H1 (cell line): ENCODE data around the gene CFAP74.

ENCODE experiments used
- CEBPB ChIP-seq: IDR thresholded peaks from 2 replicates; pipeline ENCODE4 v1.6.1; 2012; ENCODE audit warnings: low read depth, low read length
- CREB1 ChIP-seq: IDR thresholded peaks from 2 replicates; pipeline ENCODE4 v1.6.1; 2012; ENCODE audit warnings: inconsistent platforms
- CTCF ChIP-seq, 3 experiments: IDR thresholded peaks; 1 replicate in 2 of 3; 2 replicates in 1 of 3; pipeline versions ENCODE4 v1.5.1 to v1.6.1; 2011; ENCODE audit warnings: low read length in 3 of 3, mild to moderate bottlenecking in 3 of 3, inconsistent platforms in 2 of 3, low read depth in 1 of 3, moderate library complexity in 1 of 3; ENCODE audit not compliant: insufficient read depth in 1 of 3; ENCODE audit errors: control extremely low read depth in 1 of 3
- EZH2 ChIP-seq: fragments of 200-600 bp; sonication (generic); IDR thresholded peaks from 2 replicates; pipeline ENCODE4 v1.7.1; 2012; ENCODE audit warnings: low read depth, mild to moderate bottlenecking, moderate library complexity, low read length, inconsistent platforms; ENCODE audit not compliant: severe bottlenecking
- HDAC2 ChIP-seq, 2 experiments: fragments of 300-600 bp in 1 of 2; sonication (generic) in 1 of 2; IDR thresholded peaks; 2 replicates each; pipeline ENCODE4 v1.6.1; 2011 to 2012; ENCODE audit warnings: low read depth in 2 of 2, low read length in 2 of 2, mild to moderate bottlenecking in 2 of 2, moderate library complexity in 2 of 2, borderline replicate concordance in 1 of 2, inconsistent platforms in 1 of 2
- MAFK ChIP-seq: IDR thresholded peaks from 2 replicates; pipeline ENCODE4 v1.6.1; 2012; ENCODE audit warnings: low read depth, mild to moderate bottlenecking, improper control_type of control experiment, low read length
- NRF1 ChIP-seq: IDR thresholded peaks from 2 replicates; pipeline ENCODE4 v1.6.1; 2011; ENCODE audit warnings: mild to moderate bottlenecking, low read depth, low read length, improper control_type of control experiment
- POLR2A ChIP-seq, 2 experiments: IDR thresholded peaks; 1 replicate in 1 of 2; 2 replicates in 1 of 2; pipeline ENCODE4 v1.6.1; 2011; ENCODE audit warnings: low read depth in 2 of 2, low read length in 2 of 2, mild to moderate bottlenecking in 2 of 2; ENCODE audit errors: control extremely low read depth in 1 of 2
- RAD21 ChIP-seq, 2 experiments: IDR thresholded peaks in 1 of 2; conservative IDR thresholded peaks in 1 of 2; 2 replicates each; pipeline ENCODE4 v1.6.1; 2011; ENCODE audit warnings: low read depth in 2 of 2, low read length in 2 of 2, improper control_type of control experiment in 1 of 2, inconsistent platforms in 1 of 2, mild to moderate bottlenecking in 1 of 2, moderate library complexity in 1 of 2
- TAF1 ChIP-seq: IDR thresholded peaks from 2 replicates; pipeline ENCODE4 v1.6.1; 2011; ENCODE audit warnings: mild to moderate bottlenecking, low read depth, low read length
- USF2 ChIP-seq: IDR thresholded peaks from 2 replicates; pipeline ENCODE4 v1.6.1; 2011; ENCODE audit warnings: low read length, improper control_type of control experiment
- YY1 ChIP-seq: IDR thresholded peaks from 2 replicates; pipeline ENCODE4 v1.6.1; 2011; ENCODE audit warnings: low read depth, mild to moderate bottlenecking, low read length

GRCh38 chr1:2053217-2053616, 49.6 kb upstream of the CFAP74 start:
- TF ChIP-seq NRF1 (no peak), CTCF (IDR thresholded peaks at IDR 0.05; ENCODE audit: control extremely low read depth in 1 of 3, insufficient read depth in 1 of 3, low read depth in 1 of 3, low read length in 3 of 3) (no peak), EZH2 (no peak), POLR2A (IDR thresholded peaks at IDR 0.05; ENCODE audit: control extremely low read depth in 1 of 2, low read depth in 2 of 2, low read length in 2 of 2) (no peak), HDAC2 (IDR thresholded peaks at IDR 0.05; ENCODE audit: borderline replicate concordance in 1 of 2, low read depth in 2 of 2, low read length in 2 of 2) (no peak), YY1 (no peak), USF2 (no peak), CEBPB (no peak), TAF1 (no peak), MAFK (no peak), CREB1 (no peak), RAD21 (IDR thresholded peaks at IDR 0.05 in 1 of 2, conservative IDR thresholded peaks at IDR 0.05 in 1 of 2; ENCODE audit: low read depth in 2 of 2, low read length in 2 of 2) (no peak)
